ENCODE measurements around the gene METTL4.

- no peak for TF ChIP-seq SRF (IDR thresholded peaks at IDR 0.05; ENCODE audit: low read depth)
- no peak for TF ChIP-seq REST (IDR thresholded peaks at IDR 0.05; ENCODE audit: low read depth)
- no peak for TF ChIP-seq CTCF (IDR thresholded peaks at IDR 0.05 in 2 of 3, conservative IDR thresholded peaks at IDR 0.05 in 1 of 3; ENCODE audit: borderline replicate concordance in 1 of 3, insufficient read depth in 1 of 3, low read depth in 2 of 3, low read length in 2 of 3)
- no peak for TF ChIP-seq POLR2AphosphoS5 (IDR thresholded peaks at IDR 0.05; ENCODE audit: low read depth, low read length)
- TF ChIP-seq FOSL1 (IDR thresholded peaks at IDR 0.05; ENCODE audit: low read depth) = no peak
- TF ChIP-seq SIN3A (IDR thresholded peaks at IDR 0.05; ENCODE audit: low read depth) = no peak
Measured at GRCh38 chr18:2495381-2495780, 75.9 kb downstream of the METTL4 start.
